AG09309 (cell line): Measurements from ENCODE around the gene TMEM240.

Experiments used
- DNase-seq: peaks from one replicate; pipeline ENCODE4 v3.0.0-alpha.2; 2010; ENCODE audit warnings: low read depth
- H3K4me3 ChIP-seq: 2 replicates; pipeline ENCODE4 v1.5.1; 2011; ENCODE audit warnings: mild to moderate bottlenecking, low read depth, low read length, moderate library complexity; ENCODE audit not compliant: control insufficient read depth
- CTCF ChIP-seq: IDR thresholded peaks from 2 replicates; pipeline ENCODE4 v1.5.1; 2011; ENCODE audit warnings: mild to moderate bottlenecking, low read depth, low read length, inconsistent platforms; ENCODE audit not compliant: insufficient read depth, control insufficient read depth; ENCODE audit errors: missing control alignments

TMEM240 gene

GRCh38 chr1:1556505-1556904, 16.1 kb upstream of the TMEM240 start:
- no peak overlapping the region for H3K4me3 ChIP-seq
- TF ChIP-seq CTCF, result no peak
- DNase-seq, result no peak

- TF ChIP-seq CTCF, result no peak
- DNase-seq, result no peak
- H3K4me3 ChIP-seq, result no peak overlapping the region
Observed at GRCh38 chr1:1554926-1555915, 14.8 kb upstream of the TMEM240 start.

GRCh38 chr1:1554550-1554925, 14.1 kb upstream of the TMEM240 start:
- TF ChIP-seq CTCF, result no peak
- DNase-seq, result no peak
- no peak overlapping the region for H3K4me3 ChIP-seq

GRCh38 chr1:1553821-1554494, 13.5 kb upstream of the TMEM240 start:
- DNase-seq, result no peak
- no peak for TF ChIP-seq CTCF
- H3K4me3 ChIP-seq, result no peak overlapping the region

- H3K4me3 ChIP-seq, result no peak overlapping the region
- no peak for DNase-seq
- no peak for TF ChIP-seq CTCF
Observed at GRCh38 chr1:1552263-1552639, 11.8 kb upstream of the TMEM240 start.

GRCh38 chr1:1551524-1552262, 11.3 kb upstream of the TMEM240 start:
- TF ChIP-seq CTCF, result no peak
- DNase-seq, result no peak
- no peak overlapping the region for H3K4me3 ChIP-seq
